Sigmoid colon (tissue), 7 donors: ENCODE results near the gene POLE. TPM values are rescaled to one million over a fixed set of nuclear protein-coding genes. Genes with fewer than 3 reads are reported as not detected.

Source experiments
- DNase-seq: peaks from one replicate; pipeline ENCODE4 v3.0.0-alpha.2; 2019
- H3K27ac ChIP-seq, 4 donors: fragments of 200-600 bp; sonication (generic); one replicate each; pipeline ENCODE4 v1.5.1; 2016 to 2019; ENCODE audit warnings: mild to moderate bottlenecking in 1 of 4
- H3K27me3 ChIP-seq, 3 donors: fragments of 200-600 bp; sonication (generic); one replicate each; pipeline ENCODE4 v1.5.1; 2019; ENCODE audit warnings: mild to moderate bottlenecking in 1 of 3
- H3K36me3 ChIP-seq, 4 donors: fragments of 200-600 bp; sonication (generic); one replicate each; pipeline ENCODE4 v1.5.1; 2016 to 2019
- H3K4me1 ChIP-seq, 4 donors: fragments of 200-600 bp; sonication (generic); one replicate each; pipeline ENCODE4 v1.5.1; 2017 to 2019
- H3K4me3 ChIP-seq, 4 donors: fragments of 200-600 bp; sonication (generic); one replicate each; pipeline ENCODE4 v1.5.1; 2017 to 2019; ENCODE audit warnings: mild to moderate bottlenecking in 2 of 4, moderate library complexity in 1 of 4
- H3K9me3 ChIP-seq, 4 donors: fragments of 200-600 bp in 3 of 4; sonication (generic) in 3 of 4; one replicate each; pipeline versions ENCODE4 v1.5.1 to v1.6.1; 2013 to 2019
- EP300 ChIP-seq, 4 donors: sonication (generic); formaldehyde crosslinking; IDR thresholded peaks; one replicate each; pipeline ENCODE4 v1.6.1; 2017; ENCODE audit warnings: antibody characterized with exemption in 4 of 4
- POLR2A ChIP-seq, 2 donors: fragments of 450-650 bp; IDR thresholded peaks; one replicate each; pipeline ENCODE4 v1.6.1; 2016; ENCODE audit warnings: antibody characterized with exemption in 2 of 2, mild to moderate bottlenecking in 2 of 2, moderate library complexity in 2 of 2
- POLR2AphosphoS5 ChIP-seq, 4 donors: sonication (generic); formaldehyde crosslinking; IDR thresholded peaks; one replicate each; pipeline ENCODE4 v1.6.1; 2017; ENCODE audit warnings: antibody characterized with exemption in 4 of 4
- WGBS, 2 donors: extraction: QIAGEN DNeasy Blood & Tissue Kit; methylation state at CpG; one replicate each; pipeline ENCODE4 v1.1.7; 2013; 5-methylcytosine and 5-hydroxymethylcytosine counted together
- intact Hi-C: fragments of 100-400 bp; cut with DNase I; formaldehyde crosslinking; loops from one replicate; pipeline ENCODE4 v1.15.1; 2023
- polyA plus RNA-seq, 3 donors: library from polyadenylated mRNA; stranded (reverse); fragments of 200-250 nt; gene quantifications; one replicate each; pipeline ENCODE4 v1.2.3, GENCODE V29; 2013
- total RNA-seq, 4 donors: library from RNA; depleted of rRNA; stranded (reverse); fragments of >200 nt; gene quantifications; one replicate each; pipeline ENCODE4 v1.1.0, GENCODE V29; 2016
- TF ChIP-seq, protein P1 (sequence below), 4 experiments: fragments of 450-650 bp in 3 of 4; fragments of 200-600 bp in 1 of 4; IDR thresholded peaks; one replicate each; pipeline ENCODE4 v1.5.1; 2016 to 2019; ENCODE audit warnings: antibody characterized with exemption in 4 of 4, mild to moderate bottlenecking in 3 of 4, moderate library complexity in 2 of 4
- donor health status: healthy with polysubstance abuse.
- donor health status: Bipolar disorder and iron deficiency.
- donor health status: healthy.

Gene POLE
- total and polyA plus RNA-seq, 7 donors: 11.1 to 37.4 (median 32.9) TPM

DNA sequence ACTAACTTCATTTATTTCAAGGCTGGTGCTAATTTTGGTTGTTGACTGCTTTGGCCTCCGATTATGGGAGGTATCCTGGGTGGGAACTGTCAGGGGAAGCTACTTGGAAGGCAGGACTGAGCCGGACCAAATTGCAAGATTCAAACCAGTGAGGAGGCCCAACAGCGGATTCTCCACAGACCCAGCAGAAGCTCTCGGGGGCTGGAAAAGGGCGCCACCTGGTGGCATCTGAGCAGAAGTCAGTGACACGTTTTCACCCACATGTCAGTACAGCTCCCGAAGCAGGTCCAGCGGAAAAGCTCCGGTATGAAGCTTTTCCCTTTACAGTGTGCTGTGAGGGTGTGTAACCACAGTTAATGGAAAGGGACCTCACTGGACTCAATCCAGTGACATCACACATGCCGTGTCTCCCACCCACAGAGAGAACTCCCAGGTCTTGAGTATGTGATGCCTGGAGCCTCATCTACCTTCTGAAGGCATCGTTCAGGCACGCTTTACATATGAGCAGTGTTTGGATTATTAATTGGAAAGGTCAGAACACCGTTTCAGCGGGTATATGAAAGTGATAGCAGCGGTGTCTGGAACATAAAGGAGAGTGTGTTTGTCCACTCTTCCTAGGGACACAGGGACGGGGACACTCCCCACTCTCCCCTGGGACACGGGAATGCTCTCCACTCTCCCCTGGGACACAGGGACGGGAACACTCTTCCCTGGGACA is 72.1 kb downstream of the POLE start:
- DNase-seq: peak; percentile 91
- Histone ChIP-seq H3K36me3 (no peaks in the 10 kb centered on the region), H3K4me1 (peaks cover 0 to 17% (median 11%) of the 10 kb centered on the region in 4 donors), H3K4me3 (no peak overlapping the region), H3K9me3 (peaks cover 0 to 10% (median 4%) of the 10 kb centered on the region in 4 donors), H3K27ac (no peak overlapping the region), H3K27me3 (peaks cover 40 to 68% (median 57%) of the 10 kb centered on the region in 3 donors)
- intact Hi-C loops: loop anchor here (2.0 to 5.0 kb wide), 3 partner anchors 14 to 473 kb away; partner anchors contain the start of genes DDX51 and NOC4L
- WGBS, 2 donors: 26 to 30% methylated on average over 18 of the region's 18 CpGs
- no peak for TF ChIP-seq POLR2AphosphoS5 (IDR thresholded peaks at IDR 0.05)
- TF ChIP-seq, protein P1, sequence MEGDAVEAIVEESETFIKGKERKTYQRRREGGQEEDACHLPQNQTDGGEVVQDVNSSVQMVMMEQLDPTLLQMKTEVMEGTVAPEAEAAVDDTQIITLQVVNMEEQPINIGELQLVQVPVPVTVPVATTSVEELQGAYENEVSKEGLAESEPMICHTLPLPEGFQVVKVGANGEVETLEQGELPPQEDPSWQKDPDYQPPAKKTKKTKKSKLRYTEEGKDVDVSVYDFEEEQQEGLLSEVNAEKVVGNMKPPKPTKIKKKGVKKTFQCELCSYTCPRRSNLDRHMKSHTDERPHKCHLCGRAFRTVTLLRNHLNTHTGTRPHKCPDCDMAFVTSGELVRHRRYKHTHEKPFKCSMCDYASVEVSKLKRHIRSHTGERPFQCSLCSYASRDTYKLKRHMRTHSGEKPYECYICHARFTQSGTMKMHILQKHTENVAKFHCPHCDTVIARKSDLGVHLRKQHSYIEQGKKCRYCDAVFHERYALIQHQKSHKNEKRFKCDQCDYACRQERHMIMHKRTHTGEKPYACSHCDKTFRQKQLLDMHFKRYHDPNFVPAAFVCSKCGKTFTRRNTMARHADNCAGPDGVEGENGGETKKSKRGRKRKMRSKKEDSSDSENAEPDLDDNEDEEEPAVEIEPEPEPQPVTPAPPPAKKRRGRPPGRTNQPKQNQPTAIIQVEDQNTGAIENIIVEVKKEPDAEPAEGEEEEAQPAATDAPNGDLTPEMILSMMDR (IDR thresholded peaks at IDR 0.05): peak; percentile 60 to 88 (median 84)

DNA sequence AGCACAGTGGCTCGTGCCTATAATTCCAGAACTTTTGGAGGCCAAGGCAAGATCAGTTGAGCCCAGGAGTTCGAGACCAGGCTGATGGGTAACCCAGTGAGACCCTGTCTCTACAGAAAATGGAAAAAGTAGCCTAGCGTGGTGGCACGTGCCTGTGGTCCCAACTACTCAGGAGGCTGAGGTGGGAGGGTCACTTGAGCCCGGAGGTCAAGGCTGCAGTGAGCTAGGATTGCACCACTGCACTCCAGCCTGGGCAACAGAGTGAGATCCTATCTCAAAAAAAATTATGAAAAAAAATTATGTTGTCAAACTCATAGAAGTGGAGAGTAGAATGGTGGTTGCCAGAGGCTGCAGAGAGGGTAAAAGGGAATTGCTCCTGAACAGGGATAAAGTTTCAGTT is 73.1 kb downstream of the POLE start:
- no peak for TF ChIP-seq POLR2A (IDR thresholded peaks at IDR 0.05)
- no peak for TF ChIP-seq EP300 (IDR thresholded peaks at IDR 0.05)
- TF ChIP-seq, protein P1 (IDR thresholded peaks at IDR 0.05): no peak
- no peak for TF ChIP-seq POLR2AphosphoS5 (IDR thresholded peaks at IDR 0.05)
- Histone ChIP-seq H3K36me3 (no peaks in the 10 kb centered on the region), H3K9me3 (peaks cover 0 to 10% (median 4%) of the 10 kb centered on the region in 4 donors), H3K27me3 (peaks cover 30 to 68% (median 53%) of the 10 kb centered on the region in 3 donors), H3K27ac (no peak overlapping the region), H3K4me1 (peaks cover 0 to 18% (median 12%) of the 10 kb centered on the region in 4 donors), H3K4me3 (no peak overlapping the region)
- no peak for DNase-seq
- WGBS, 2 donors: 83 to 87% methylated on average over 5 of the region's 5 CpGs
- intact Hi-C loops: loop anchor here (2.0 to 5.0 kb wide), 3 partner anchors 13 to 472 kb away; partner anchors contain the start of genes DDX51 and NOC4L

DNA sequence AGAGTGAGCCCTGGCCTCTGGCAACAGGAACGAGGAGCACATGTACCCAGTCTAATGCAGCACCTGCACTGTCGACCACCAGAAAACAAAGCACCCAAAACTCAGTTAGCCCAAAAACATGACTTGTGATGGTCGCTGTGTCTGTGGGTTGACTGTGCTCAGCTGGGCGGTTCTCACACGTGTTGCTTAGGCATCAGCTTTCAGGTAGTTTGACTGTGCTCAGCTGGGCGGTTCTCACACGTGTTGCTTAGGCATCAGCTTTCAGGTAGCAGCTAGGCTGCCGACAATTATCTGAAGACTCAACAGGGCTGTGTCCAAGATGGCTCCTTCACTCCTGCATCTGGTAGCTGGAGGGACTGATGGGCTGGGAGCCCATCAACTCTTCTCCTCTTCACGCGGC is 75.5 kb downstream of the POLE start:
- Histone ChIP-seq H3K9me3 (peaks cover 0 to 4% (median 0%) of the 10 kb centered on the region in 4 donors), H3K36me3 (no peaks in the 10 kb centered on the region), H3K27ac (no peak overlapping the region), H3K4me3 (no peak overlapping the region), H3K4me1 (peaks cover 0 to 10% (median 2%) of the 10 kb centered on the region in 4 donors), H3K27me3 (peaks cover 11 to 64% (median 43%) of the 10 kb centered on the region in 3 donors)
- 94 to 96% methylated on average over 10 of the region's 10 CpGs for WGBS, 2 donors
- no peak for DNase-seq
- intact Hi-C loops: loop anchor here (5.0 kb wide), 1 partner anchor 469 kb away; the partner anchor contains the start of genes DDX51 and NOC4L
- TF ChIP-seq POLR2A (IDR thresholded peaks at IDR 0.05) (no peak), EP300 (IDR thresholded peaks at IDR 0.05) (no peak), POLR2AphosphoS5 (IDR thresholded peaks at IDR 0.05) (no peak)
- TF ChIP-seq, protein P1 (IDR thresholded peaks at IDR 0.05): no peak

DNA sequence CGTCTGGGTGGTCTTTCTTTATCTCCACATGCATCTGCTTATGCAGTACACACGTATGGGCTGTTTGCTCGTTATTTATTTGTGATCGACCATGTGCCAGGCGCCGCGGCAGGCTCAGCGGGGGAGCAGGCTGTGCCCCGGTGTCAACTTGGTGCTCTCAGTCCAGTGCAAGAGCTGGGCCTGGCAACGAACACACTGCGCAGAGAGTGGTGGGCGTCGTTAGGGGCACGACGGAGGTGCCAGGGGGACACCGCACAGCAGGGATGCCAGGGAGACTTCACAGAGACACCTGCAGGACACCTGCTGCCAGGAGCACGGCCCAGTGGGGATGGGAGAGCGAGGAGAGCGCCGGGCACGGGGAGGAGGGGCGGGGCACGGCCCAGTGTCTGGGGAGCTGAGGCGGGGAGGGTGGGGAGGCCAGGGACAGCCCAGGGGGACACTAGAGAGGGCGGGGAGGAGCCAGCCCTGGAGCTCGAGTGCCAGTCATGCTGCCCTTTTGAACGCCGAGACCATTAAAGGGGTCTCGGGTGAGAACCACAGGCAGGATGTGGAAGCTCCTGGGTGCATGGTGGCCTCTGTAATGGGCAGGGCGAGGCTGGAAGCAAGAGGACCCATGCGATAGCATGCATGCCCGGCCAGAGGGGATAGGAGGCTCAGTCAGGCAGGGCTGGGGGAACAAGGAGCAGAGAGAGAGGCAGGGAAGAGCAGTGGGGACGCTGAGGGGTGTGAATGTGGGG is 76.1 kb downstream of the POLE start:
- H3K27ac ChIP-seq: no peak overlapping the region
- 80 to 86% methylated on average over 33 of the region's 33 CpGs for WGBS, 2 donors

More for the DNA sequence above, 76.1 kb downstream of the POLE start:
- TF ChIP-seq POLR2A (IDR thresholded peaks at IDR 0.05): no peak
- TF ChIP-seq EP300 (IDR thresholded peaks at IDR 0.05): no peak
- TF ChIP-seq, protein P1 (IDR thresholded peaks at IDR 0.05): no peak
- no peak for TF ChIP-seq POLR2AphosphoS5 (IDR thresholded peaks at IDR 0.05)
- intact Hi-C loops: loop anchor here (5.0 kb wide), 1 partner anchor 469 kb away; the partner anchor contains the start of genes DDX51 and NOC4L
- H3K4me1 ChIP-seq: peaks cover 0 to 10% (median 2%) of the 10 kb centered on the region in 4 donors
- DNase-seq: no peak
- peak overlapping the region in 2 of 4 donors; percentile 7 to 30 for H3K4me3 ChIP-seq
- no peaks in the 10 kb centered on the region for H3K36me3 ChIP-seq
- peaks cover 0 to 4% (median 0%) of the 10 kb centered on the region in 4 donors for H3K9me3 ChIP-seq
- H3K27me3 ChIP-seq: peaks cover 7 to 64% (median 41%) of the 10 kb centered on the region in 3 donors
